Activated CD4-positive, alpha-beta memory T cell treated with anti-CD3 and anti-CD28 coated beads for 36 hours (primary cell): ENCODE data around the gene TCF3. TPM values are rescaled to one million over a fixed set of nuclear protein-coding genes. Genes with fewer than 3 reads are reported as not detected.

ENCODE experiments used
- CTCF ChIA-PET: fragments of 350-600 bp; sonication (Branson Sonifier 250); formaldehyde crosslinking; loops from one replicate; lab custom pipeline; 2021; ENCODE audit warnings: antibody characterized with exemption, inconsistent platforms; lab: Charles Lee
- POLR2A ChIA-PET: fragments of 350-600 bp; sonication (Branson Sonifier 250); formaldehyde crosslinking; loops from one replicate; lab custom pipeline; 2021; ENCODE audit warnings: antibody characterized with exemption; lab: Charles Lee
- DNase-seq: peaks from one replicate; pipeline ENCODE4 v3.0.0-alpha.2; 2020
- H3K27ac Mint-ChIP-seq: one replicate; pipeline ENCODE4 v1.8.0; 2021; ENCODE audit warnings: mixed read lengths
- H3K27me3 Mint-ChIP-seq: one replicate; pipeline ENCODE4 v1.8.0; 2021; ENCODE audit warnings: mixed read lengths
- H3K36me3 Mint-ChIP-seq: one replicate; pipeline ENCODE4 v1.8.0; 2021; ENCODE audit warnings: mixed read lengths
- H3K4me1 Mint-ChIP-seq: one replicate; pipeline ENCODE4 v1.8.0; 2021; ENCODE audit warnings: low read depth, mixed read lengths
- H3K4me3 Mint-ChIP-seq: one replicate; pipeline ENCODE4 v1.8.0; 2021; ENCODE audit warnings: mild to moderate bottlenecking, mixed read lengths
- H3K9me3 Mint-ChIP-seq: one replicate; pipeline ENCODE4 v1.8.0; 2021; ENCODE audit warnings: mixed read lengths
- intact Hi-C: fragments of 100-400 bp; cut with micrococcal nuclease; formaldehyde crosslinking; loops from one replicate; pipeline ENCODE4 v1.15.1; 2023
- total RNA-seq, 2 experiments: library from RNA; stranded (reverse); gene quantifications; one replicate each; pipeline ENCODE4 v1.2.3, GENCODE V29; 2021

Gene TCF3
- total RNA-seq, 2 experiments from 2014 or later, result 88.9 to 95.5 TPM

DNA sequence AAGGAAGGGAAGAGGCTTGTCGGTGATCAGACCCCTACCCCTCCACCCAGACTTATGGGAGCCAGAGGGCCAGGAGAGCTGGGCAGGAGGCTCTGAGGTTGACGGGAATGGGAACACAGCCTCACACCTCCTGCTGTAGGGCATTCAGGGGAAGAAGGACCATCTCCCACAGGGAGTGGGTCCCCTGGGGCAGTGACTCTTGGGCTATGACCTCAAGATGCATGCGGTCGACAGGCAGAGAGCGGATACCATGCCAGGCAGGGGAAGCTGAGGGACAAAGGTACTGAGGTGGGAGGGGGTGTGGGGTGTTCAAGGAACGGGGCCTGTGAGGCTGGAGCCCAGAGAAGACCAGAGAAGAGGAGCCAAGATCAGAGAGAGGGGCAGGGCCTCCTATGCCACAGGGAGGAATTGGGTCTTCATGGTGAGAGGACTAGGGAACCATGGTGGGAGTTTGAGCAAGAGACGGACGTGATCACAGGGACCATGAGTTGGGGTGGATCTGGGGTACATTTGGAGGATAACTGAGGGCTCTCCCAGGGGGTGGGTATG is 4.6 kb upstream of the TCF3 start:
- H3K4me1 Mint-ChIP-seq, result peaks cover 5% of the 10 kb centered on the region
- no peak for DNase-seq
- H3K27me3 Mint-ChIP-seq, result peaks cover 5% of the 10 kb centered on the region
- H3K27ac Mint-ChIP-seq, result no peak overlapping the region
- H3K4me3 Mint-ChIP-seq, result no peak overlapping the region
- ChIA-PET POLR2A (no interaction called here), CTCF (interaction anchor here (1.4 kb wide), 1 partner anchor 16 kb away, joined by 4 read pairs; no protein-coding TSS in a partner anchor)
- no peaks in the 10 kb centered on the region for H3K36me3 Mint-ChIP-seq
- intact Hi-C loops, result no loop called here
- H3K9me3 Mint-ChIP-seq, result no peaks in the 10 kb centered on the region

DNA sequence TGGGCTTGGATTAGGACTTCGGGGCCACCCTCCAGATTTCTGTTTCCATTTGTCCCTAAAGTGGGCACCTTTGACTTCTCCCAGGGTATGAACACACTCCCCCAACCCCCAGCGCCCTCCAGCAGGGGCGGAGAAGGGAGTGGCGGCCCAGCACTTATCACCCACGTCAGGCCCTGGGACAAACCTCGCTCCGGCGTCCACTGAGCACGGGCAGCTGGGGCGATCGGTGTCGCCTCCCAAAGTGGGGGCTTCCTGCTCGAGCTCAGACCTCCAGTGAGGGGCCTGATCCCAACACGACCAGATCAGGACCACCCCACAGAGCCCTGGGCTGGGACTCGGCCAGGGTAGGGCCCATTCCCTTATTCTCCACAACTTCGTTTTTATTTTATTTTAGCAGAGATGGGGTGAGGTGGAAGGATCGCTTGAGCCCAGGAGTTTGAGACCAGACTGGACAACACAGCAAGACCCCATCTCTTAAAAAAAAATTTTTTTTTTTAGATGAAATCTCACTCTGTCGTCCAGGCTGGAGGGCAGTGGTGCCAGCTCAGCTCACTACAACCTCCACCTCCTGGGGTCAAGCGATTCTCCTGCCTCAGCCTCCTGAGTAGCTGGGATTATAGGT is 3.7 kb upstream of the TCF3 start:
- intact Hi-C loops, result no loop called here
- DNase-seq, result no peak
- CTCF ChIA-PET, result interaction anchor here (1.4 kb wide), 1 partner anchor 17 kb away, joined by 4 read pairs; no protein-coding TSS in a partner anchor
- H3K4me3 Mint-ChIP-seq, result no peak overlapping the region
- no peaks in the 10 kb centered on the region for H3K36me3 Mint-ChIP-seq
- no peak overlapping the region for H3K27ac Mint-ChIP-seq
- peaks cover 7% of the 10 kb centered on the region for H3K4me1 Mint-ChIP-seq
- peaks cover 3% of the 10 kb centered on the region for H3K27me3 Mint-ChIP-seq
- no peaks in the 10 kb centered on the region for H3K9me3 Mint-ChIP-seq
- POLR2A ChIA-PET, result no interaction called here

DNA sequence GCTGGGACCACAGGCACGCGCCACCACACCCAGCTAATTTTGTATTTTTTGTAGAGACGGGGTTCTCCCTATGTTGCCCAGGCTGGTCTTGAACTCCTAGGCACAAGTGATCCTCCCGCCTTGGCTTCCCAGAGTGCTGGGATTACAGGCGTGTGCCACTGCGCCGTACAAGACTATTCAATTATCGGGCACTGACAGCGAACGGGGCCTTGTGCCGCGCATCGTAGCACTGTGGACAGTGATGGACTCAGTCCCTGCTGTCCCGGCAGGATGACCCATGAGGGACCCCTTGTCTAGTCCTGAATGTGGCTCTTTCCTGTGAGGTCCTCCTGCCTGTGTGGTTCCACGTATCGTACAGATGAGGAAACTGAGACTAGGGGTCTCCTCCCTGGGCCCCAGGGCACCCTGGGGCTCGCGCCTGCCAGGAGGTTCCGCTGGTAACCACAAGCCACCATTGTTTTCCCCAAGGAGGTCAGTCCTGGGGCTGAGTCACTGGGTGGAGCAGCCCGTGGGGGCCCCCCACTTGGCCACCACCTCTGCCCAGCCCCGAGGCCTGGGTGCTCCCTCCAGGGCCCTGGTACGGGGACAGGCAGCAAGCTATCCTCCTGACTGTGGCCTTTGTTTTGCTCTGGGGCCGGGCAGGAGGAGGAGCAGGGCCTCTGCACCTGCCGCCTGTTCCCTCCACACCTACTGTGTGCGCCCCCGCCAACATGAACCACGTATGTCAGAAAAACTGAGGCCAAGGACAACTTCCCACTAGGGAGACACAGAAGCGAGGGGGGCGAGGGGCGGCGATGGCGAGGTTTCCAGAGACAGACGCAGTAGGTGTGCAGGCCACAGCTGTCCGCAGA is 2.9 kb upstream of the TCF3 start:
- H3K36me3 Mint-ChIP-seq, result peaks cover 3% of the 10 kb centered on the region
- H3K4me1 Mint-ChIP-seq, result peaks cover 12% of the 10 kb centered on the region
- H3K9me3 Mint-ChIP-seq, result no peaks in the 10 kb centered on the region
- no peak overlapping the region for H3K27ac Mint-ChIP-seq
- ChIA-PET CTCF (interaction anchor here (1.2 to 6.5 kb wide), 3 partner anchors 16 to 65 kb away, joined by 4 to 32 read pairs (median 6); no protein-coding TSS in a partner anchor), POLR2A (interaction anchor here (0.6 kb wide), 1 partner anchor 10 kb away, joined by 3 read pairs; no protein-coding TSS in a partner anchor)
- intact Hi-C loops, result no loop called here
- no peak overlapping the region for H3K4me3 Mint-ChIP-seq
- no peak for DNase-seq
- H3K27me3 Mint-ChIP-seq, result peaks cover 3% of the 10 kb centered on the region

DNA sequence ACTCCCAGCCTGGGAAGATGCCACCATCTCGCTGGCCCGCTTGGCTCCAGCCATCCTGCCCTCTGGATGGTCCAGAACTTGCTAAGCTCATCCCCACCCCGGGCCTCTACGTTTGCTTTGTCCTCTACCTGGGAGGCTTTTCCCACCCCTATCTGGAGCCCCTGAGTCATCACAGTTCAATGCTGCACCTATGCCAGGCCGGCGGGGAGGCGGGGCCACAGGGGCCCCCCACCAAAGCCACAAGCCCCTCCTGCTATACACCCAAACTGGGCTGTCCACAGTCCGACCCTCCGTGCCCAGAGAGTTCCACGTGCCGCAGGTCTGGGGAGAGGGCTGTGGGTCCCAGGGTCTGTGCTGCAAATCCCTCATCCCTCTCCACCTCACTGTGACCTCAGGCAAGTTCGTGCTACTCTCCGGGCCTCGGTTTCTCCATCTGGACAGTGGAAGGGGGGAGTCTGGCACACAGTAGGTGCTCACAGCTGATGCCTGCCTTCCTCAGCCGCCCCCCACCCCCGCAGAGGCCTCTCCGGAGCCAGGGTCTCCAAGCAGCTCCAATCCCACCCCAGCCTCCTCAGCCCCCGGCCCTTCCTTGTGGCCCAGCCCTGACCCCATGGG is 1.9 kb upstream of the TCF3 start:
- H3K27me3 Mint-ChIP-seq, result peaks cover 3% of the 10 kb centered on the region
- intact Hi-C loops, result loop anchor here (5.0 kb wide), 1 partner anchor 62 kb away; the partner anchor contains the start of gene MBD3
- peaks cover 21% of the 10 kb centered on the region for H3K4me1 Mint-ChIP-seq
- POLR2A ChIA-PET, result interaction anchor here (0.6 kb wide), 1 partner anchor 46 kb away, joined by 3 read pairs; no protein-coding TSS in a partner anchor
- no peak for DNase-seq
- H3K9me3 Mint-ChIP-seq, result no peaks in the 10 kb centered on the region
- peaks cover 3% of the 10 kb centered on the region for H3K36me3 Mint-ChIP-seq
- CTCF ChIA-PET, result interaction anchor here (0.7 to 6.5 kb wide), 3 partner anchors 17 to 175 kb away, joined by 3 to 32 read pairs (median 6); no protein-coding TSS in a partner anchor
- no peak overlapping the region for H3K27ac Mint-ChIP-seq
- no peak overlapping the region for H3K4me3 Mint-ChIP-seq

DNA sequence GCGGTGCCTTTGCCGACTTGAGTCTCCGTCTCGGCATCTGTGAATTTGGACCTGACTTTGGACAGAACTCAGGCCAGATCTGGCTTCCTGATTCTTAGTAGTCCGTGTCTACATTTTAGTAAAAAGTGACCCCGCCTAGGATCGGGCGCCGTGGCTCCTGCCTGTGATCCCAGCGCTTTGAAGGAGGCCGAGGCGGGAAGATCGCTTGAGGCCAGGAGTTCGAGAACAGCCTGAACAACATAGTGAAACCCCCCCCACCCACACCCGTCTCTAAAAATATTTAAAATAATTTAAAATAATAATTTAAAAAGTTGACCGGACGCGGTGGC is 849 bp upstream of the TCF3 start:
- ChIA-PET POLR2A (interaction anchor here (0.6 to 1.9 kb wide), 4 partner anchors 47 to 605 kb away, joined by 3 to 18 read pairs (median 8); partner anchors contain the start of genes MBD3 and UQCR11), CTCF (interaction anchor here (1.4 to 6.5 kb wide), 2 partner anchors 18 to 107 kb away, joined by 5 to 32 read pairs; no protein-coding TSS in a partner anchor)
- H3K9me3 Mint-ChIP-seq, result no peaks in the 10 kb centered on the region
- H3K4me3 Mint-ChIP-seq, result peak overlapping the region; percentile 73
- DNase-seq, result no peak
- H3K36me3 Mint-ChIP-seq, result peaks cover 6% of the 10 kb centered on the region
- peaks cover 29% of the 10 kb centered on the region for H3K4me1 Mint-ChIP-seq
- H3K27me3 Mint-ChIP-seq, result no peaks in the 10 kb centered on the region
- intact Hi-C loops, result loop anchor here (1.0 to 5.0 kb wide), 2 partner anchors 61 to 246 kb away; partner anchors contain the start of genes DAZAP1 and MBD3
- peak overlapping the region; percentile 76 for H3K27ac Mint-ChIP-seq

DNA sequence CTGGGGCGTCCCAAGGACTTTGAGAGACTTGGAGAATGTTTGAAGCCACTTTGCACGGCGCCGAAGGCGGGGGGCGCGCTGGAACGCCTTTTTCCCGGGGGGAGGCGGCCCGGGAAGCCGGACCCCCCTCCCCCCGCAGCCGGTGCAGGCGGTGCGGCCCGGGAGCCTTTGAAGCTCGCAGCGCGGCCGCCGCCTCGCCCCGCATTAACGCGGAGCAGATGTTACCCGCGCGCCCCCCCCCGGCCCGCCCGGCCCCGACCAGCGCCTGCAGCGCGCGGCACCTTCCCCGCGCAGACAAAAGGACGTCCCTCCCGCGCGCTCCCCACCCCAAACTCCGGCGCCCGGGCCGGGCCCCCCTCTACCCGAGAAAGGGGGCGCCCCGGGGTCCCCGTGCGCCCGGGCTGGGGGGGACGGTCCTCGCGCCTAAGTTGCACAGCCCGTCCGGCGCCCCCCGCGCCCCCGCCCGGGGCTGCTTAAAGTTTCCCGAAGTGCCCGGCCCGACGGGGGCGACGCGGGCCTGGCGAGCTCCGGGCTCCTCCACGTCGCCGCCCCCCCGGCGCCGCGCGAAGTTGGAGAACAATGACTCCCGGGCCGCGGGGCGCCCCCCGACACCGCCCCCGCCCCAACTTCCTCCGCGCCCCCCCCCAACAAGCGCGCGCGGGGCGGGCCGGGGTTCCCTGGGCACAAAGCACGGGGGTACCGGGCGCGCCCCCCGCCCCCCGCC is 685 bp downstream of the TCF3 start:
- H3K4me3 Mint-ChIP-seq, result peak overlapping the region; percentile 84
- ChIA-PET CTCF (interaction anchor here (1.0 to 6.5 kb wide), 5 partner anchors 16 to 115 kb away, joined by 3 to 32 read pairs (median 5); no protein-coding TSS in a partner anchor), POLR2A (interaction anchor here (1.0 to 1.9 kb wide), 3 partner anchors 10 to 58 kb away, joined by 3 to 18 read pairs (median 8); partner anchors contain the start of genes MBD3 and UQCR11)
- DNase-seq, result peak; percentile 61
- no peaks in the 10 kb centered on the region for H3K9me3 Mint-ChIP-seq
- H3K27ac Mint-ChIP-seq, result peak overlapping the region; percentile 79
- peaks cover 29% of the 10 kb centered on the region for H3K4me1 Mint-ChIP-seq
- intact Hi-C loops, result loop anchor here (1.0 to 5.0 kb wide), 2 partner anchors 46 to 59 kb away; partner anchors contain the start of genes MBD3 and UQCR11
- no peaks in the 10 kb centered on the region for H3K27me3 Mint-ChIP-seq
- H3K36me3 Mint-ChIP-seq, result peaks cover 6% of the 10 kb centered on the region

DNA sequence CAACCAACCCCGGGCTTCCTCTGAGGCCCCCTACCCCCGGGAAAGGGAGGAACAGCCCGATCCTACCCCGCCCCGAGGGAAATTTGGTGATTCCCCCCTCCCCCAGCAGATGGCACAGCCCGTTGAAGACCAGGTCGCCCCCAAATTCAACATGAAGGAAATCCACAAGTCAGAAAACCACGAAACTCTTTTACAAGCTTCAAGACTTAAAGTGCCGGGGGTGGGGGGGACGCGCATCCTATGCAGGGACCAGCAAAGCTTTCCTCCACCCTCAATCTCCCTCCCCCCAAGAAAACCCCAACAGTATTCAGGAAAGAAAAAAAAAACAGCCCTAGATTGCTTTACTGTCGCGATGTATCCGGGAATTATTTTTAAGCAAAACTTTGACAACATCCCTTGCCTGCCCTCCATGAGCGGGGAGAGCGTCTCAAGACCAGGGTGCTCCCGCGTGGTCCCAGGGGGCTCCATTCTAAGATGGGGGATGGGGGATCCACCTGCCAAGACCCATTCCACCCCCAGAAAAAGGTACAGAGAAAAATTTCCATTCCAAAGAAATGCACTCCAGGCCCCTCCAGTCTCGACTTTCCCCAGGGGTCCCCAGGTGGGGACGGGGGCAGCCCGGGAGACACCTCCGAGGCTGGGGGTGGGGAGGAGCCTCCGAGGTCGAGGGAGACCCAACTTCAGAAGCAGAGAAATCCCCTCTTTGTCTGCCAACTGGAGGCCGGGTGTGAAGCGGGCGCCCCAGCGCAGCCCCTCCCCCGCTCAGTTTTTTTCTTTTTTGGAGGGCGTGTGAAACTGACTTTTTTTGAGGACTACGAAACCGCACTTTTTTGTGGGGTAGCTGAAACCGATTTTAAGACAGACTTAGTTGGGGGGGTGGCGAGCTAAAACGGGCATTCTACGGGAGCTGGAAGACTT is 1.5 kb downstream of the TCF3 start:
- intact Hi-C loops, result loop anchor here (1.0 to 5.0 kb wide), 2 partner anchors 46 to 59 kb away; partner anchors contain the start of genes MBD3 and UQCR11
- peak overlapping the region; percentile 84 for H3K4me3 Mint-ChIP-seq
- peaks cover 29% of the 10 kb centered on the region for H3K4me1 Mint-ChIP-seq
- H3K36me3 Mint-ChIP-seq, result peaks cover 7% of the 10 kb centered on the region
- H3K27me3 Mint-ChIP-seq, result no peaks in the 10 kb centered on the region
- DNase-seq, result peak; percentile 62
- H3K9me3 Mint-ChIP-seq, result no peaks in the 10 kb centered on the region
- CTCF ChIA-PET, result interaction anchor here (1.0 to 6.5 kb wide), 4 partner anchors 16 to 116 kb away, joined by 3 to 32 read pairs (median 4); no protein-coding TSS in a partner anchor
- H3K27ac Mint-ChIP-seq, result peak overlapping the region; percentile 80
- POLR2A ChIA-PET, result interaction anchor here (0.5 kb wide), 1 partner anchor 188 kb away, joined by 6 read pairs; no protein-coding TSS in a partner anchor

DNA sequence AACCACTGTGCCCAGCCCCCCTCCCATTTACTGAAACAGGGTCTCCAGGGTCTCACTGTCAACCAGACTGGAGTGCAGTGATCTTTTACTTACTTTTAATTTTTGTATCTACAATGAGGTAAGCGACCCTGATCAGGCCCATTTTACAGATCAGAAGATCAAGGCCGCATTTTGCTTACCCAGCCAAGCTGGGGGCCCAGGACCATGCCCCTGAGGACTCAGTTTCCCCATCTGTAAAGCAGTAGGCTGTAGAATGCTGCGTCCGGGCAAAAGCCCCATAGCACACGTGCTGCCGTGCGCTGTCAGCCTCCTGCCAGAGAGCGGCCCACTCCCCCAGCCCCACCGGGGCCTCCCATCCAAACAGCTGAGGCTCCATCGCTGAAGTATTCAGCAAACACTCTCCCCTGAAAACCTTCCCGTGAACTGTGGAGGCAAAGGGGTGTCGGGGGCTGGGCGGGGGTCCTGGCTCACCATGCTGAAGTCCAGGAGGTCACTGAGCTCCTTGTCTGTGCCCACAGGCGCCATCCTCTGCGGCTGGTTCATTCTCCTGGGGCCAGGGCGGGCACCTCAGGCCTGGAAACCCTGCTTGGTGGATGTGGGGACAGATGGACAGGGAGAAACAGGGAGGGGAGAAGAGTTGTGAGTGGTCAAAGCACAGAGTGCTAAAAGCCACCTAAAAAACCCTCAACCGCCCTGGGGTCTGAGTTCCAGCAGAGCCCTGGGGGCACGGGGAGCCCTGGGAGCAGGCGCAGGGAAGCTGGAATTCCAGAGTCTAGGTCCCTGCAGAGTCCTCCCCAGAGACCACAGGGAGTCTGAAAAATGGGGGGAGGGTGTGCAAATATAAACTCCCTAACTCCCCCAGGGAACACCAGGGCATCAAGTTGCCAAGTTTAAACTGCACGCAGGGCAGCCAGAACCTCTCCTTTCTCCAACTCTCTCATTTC is 2.4 kb downstream of the TCF3 start:
- peak overlapping the region; percentile 84 for H3K4me3 Mint-ChIP-seq
- DNase-seq, result no peak
- intact Hi-C loops, result loop anchor here (5.0 kb wide), 1 partner anchor 58 kb away; the partner anchor contains the start of gene MBD3
- POLR2A ChIA-PET, result interaction anchor here (0.5 kb wide), 1 partner anchor 189 kb away, joined by 6 read pairs; no protein-coding TSS in a partner anchor
- peak overlapping the region; percentile 80 for H3K27ac Mint-ChIP-seq
- H3K9me3 Mint-ChIP-seq, result no peaks in the 10 kb centered on the region
- H3K27me3 Mint-ChIP-seq, result no peaks in the 10 kb centered on the region
- CTCF ChIA-PET, result interaction anchor here (1.0 to 6.5 kb wide), 3 partner anchors 21 to 117 kb away, joined by 3 to 32 read pairs (median 3); no protein-coding TSS in a partner anchor
- peaks cover 29% of the 10 kb centered on the region for H3K4me1 Mint-ChIP-seq
- peaks cover 13% of the 10 kb centered on the region for H3K36me3 Mint-ChIP-seq
